Measurements from ENCODE around the gene SLC35F1.

Gene SLC35F1

GRCh38 chr6:118212451-118213173 lies 305.5 kb downstream of the SLC35F1 start:
- Histone ChIP-seq H3K9me3 (ENCODE audit: low read length) (no peaks in the 10 kb centered on the region), H3K27me3 (ENCODE audit: insufficient read depth, low read length) (no peaks in the 10 kb centered on the region), H3K79me2 (ENCODE audit: insufficient read depth, low read length) (no peaks in the 10 kb centered on the region), H3K4me3 (ENCODE audit: low read depth, low read length, poor library complexity, severe bottlenecking) (no peak overlapping the region), H3K9ac (ENCODE audit: low read length) (no peak overlapping the region), H3F3A (ENCODE audit: insufficient read depth, low read length) (no peaks in the 10 kb centered on the region), H3K36me3 (ENCODE audit: insufficient read depth, low read length) (no peaks in the 10 kb centered on the region), H4K20me1 (ENCODE audit: insufficient read depth, low read length) (no peaks in the 10 kb centered on the region), H3K4me2 (ENCODE audit: low read length) (no peak overlapping the region), H3K27ac (ENCODE audit: low read depth, low read length, poor library complexity, severe bottlenecking) (no peak overlapping the region), H3K9me2 (ENCODE audit: low read depth, low read length) (no peaks in the 10 kb centered on the region), H2AFZ (ENCODE audit: low read length) (no peak overlapping the region), H3K4me1 (ENCODE audit: insufficient read depth, low read length, severe bottlenecking) (no peaks in the 10 kb centered on the region)
- TF ChIP-seq EZH2 (IDR thresholded peaks at IDR 0.05; ENCODE audit: borderline replicate concordance, low read length), result no peak
- no peak for TF ChIP-seq CTCF (IDR thresholded peaks at IDR 0.05; ENCODE audit: low read length)

GRCh38 chr6:118215269-118215668 lies 308.2 kb downstream of the SLC35F1 start:
- Histone ChIP-seq H3K9me2 (ENCODE audit: low read depth, low read length) (no peaks in the 10 kb centered on the region), H3K9me3 (ENCODE audit: low read length) (no peaks in the 10 kb centered on the region), H3K27me3 (ENCODE audit: insufficient read depth, low read length) (no peaks in the 10 kb centered on the region), H3K4me1 (ENCODE audit: insufficient read depth, low read length, severe bottlenecking) (no peaks in the 10 kb centered on the region), H3F3A (ENCODE audit: insufficient read depth, low read length) (no peaks in the 10 kb centered on the region), H3K36me3 (ENCODE audit: insufficient read depth, low read length) (no peaks in the 10 kb centered on the region), H2AFZ (ENCODE audit: low read length) (no peak overlapping the region), H3K9ac (ENCODE audit: low read length) (no peak overlapping the region), H3K4me2 (ENCODE audit: low read length) (no peak overlapping the region), H3K4me3 (ENCODE audit: low read depth, low read length, poor library complexity, severe bottlenecking) (no peak overlapping the region), H3K79me2 (ENCODE audit: insufficient read depth, low read length) (no peaks in the 10 kb centered on the region), H3K27ac (ENCODE audit: low read depth, low read length, poor library complexity, severe bottlenecking) (no peak overlapping the region), H4K20me1 (ENCODE audit: insufficient read depth, low read length) (no peaks in the 10 kb centered on the region)
- TF ChIP-seq EZH2 (IDR thresholded peaks at IDR 0.05; ENCODE audit: borderline replicate concordance, low read length), result no peak
- no peak for TF ChIP-seq CTCF (IDR thresholded peaks at IDR 0.05; ENCODE audit: low read length)

- TF ChIP-seq EZH2 (IDR thresholded peaks at IDR 0.05; ENCODE audit: borderline replicate concordance, low read length), result no peak
- no peak for TF ChIP-seq CTCF (IDR thresholded peaks at IDR 0.05; ENCODE audit: low read length)
- no peaks in the 10 kb centered on the region for H3K4me1 ChIP-seq (ENCODE audit: insufficient read depth, low read length, severe bottlenecking)
Measured at GRCh38 chr6:118216751-118217150, 309.7 kb downstream of the SLC35F1 start.

More at GRCh38 chr6:118216751-118217150, 309.7 kb downstream of the SLC35F1 start:
- no peak overlapping the region for H3K9ac ChIP-seq (ENCODE audit: low read length)
- H3K9me2 ChIP-seq (ENCODE audit: low read depth, low read length), result no peaks in the 10 kb centered on the region
- no peaks in the 10 kb centered on the region for H3F3A ChIP-seq (ENCODE audit: insufficient read depth, low read length)
- H3K79me2 ChIP-seq (ENCODE audit: insufficient read depth, low read length), result no peaks in the 10 kb centered on the region
- H2AFZ ChIP-seq (ENCODE audit: low read length), result no peak overlapping the region
- no peaks in the 10 kb centered on the region for H3K9me3 ChIP-seq (ENCODE audit: low read length)
- no peaks in the 10 kb centered on the region for H3K27me3 ChIP-seq (ENCODE audit: insufficient read depth, low read length)
- H3K4me2 ChIP-seq (ENCODE audit: low read length), result no peak overlapping the region
- no peak overlapping the region for H3K27ac ChIP-seq (ENCODE audit: low read depth, low read length, poor library complexity, severe bottlenecking)
- H3K4me3 ChIP-seq (ENCODE audit: low read depth, low read length, poor library complexity, severe bottlenecking), result no peak overlapping the region
- no peaks in the 10 kb centered on the region for H3K36me3 ChIP-seq (ENCODE audit: insufficient read depth, low read length)
- H4K20me1 ChIP-seq (ENCODE audit: insufficient read depth, low read length), result no peaks in the 10 kb centered on the region
